ENCODE data around the gene ZSWIM6. TPM values are rescaled to one million over a fixed set of nuclear protein-coding genes. Genes with fewer than 3 reads are reported as not detected.

The ZSWIM6 gene
- polyA plus RNA-seq, 2 of the 4 experiments (the other 2 are of a cell fraction): 8.9 to 18.0 TPM

- FAIRE-seq (no peak), DNase-seq (ENCODE audit: low read depth in 1 of 2, low spot score in 1 of 2) (no peak), ATAC-seq (no peak)
- no peak overlapping the region for H3K27ac ChIP-seq
- ChIA-PET POLR2A (interaction anchor here (0.6 kb wide), 1 partner anchor 24 kb away, joined by 3 read pairs; no protein-coding TSS in a partner anchor), CTCF (no interaction called here)
- no peak overlapping the region for H3K4me3 ChIP-seq
- no peak for TF ChIP-seq POLR2A (IDR thresholded peaks at IDR 0.05; ENCODE audit: low read length)
- no peak for TF ChIP-seq KDM1A (IDR thresholded peaks at IDR 0.05; ENCODE audit: low read depth)
- TF ChIP-seq HMGXB4 (CRISPR knock-in tag; IDR thresholded peaks at IDR 0.05; ENCODE audit: borderline replicate concordance): no peak
- no peak for TF ChIP-seq NPAS2 (CRISPR knock-in tag; IDR thresholded peaks at IDR 0.05; ENCODE audit: borderline replicate concordance)
- no peak for TF ChIP-seq RCOR1 (IDR thresholded peaks at IDR 0.05; ENCODE audit: low read depth, low read length)
- no peak for TF ChIP-seq KDM5A (IDR thresholded peaks at IDR 0.05)
- TF ChIP-seq HOXA7 (CRISPR knock-in tag; IDR thresholded peaks at IDR 0.05): no peak
- TF ChIP-seq, protein P1, sequence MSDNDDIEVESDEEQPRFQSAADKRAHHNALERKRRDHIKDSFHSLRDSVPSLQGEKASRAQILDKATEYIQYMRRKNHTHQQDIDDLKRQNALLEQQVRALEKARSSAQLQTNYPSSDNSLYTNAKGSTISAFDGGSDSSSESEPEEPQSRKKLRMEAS (IDR thresholded peaks at IDR 0.05): no peak
- TF ChIP-seq HEYL (CRISPR knock-in tag; IDR thresholded peaks at IDR 0.05): no peak
- no peak overlapping the region for H3K4me2 ChIP-seq
- H3K9me3 ChIP-seq: no peaks in the 10 kb centered on the region
- 92% methylated on average over 2 of the region's 2 CpGs for WGBS (ENCODE audit: missing lambda C conversion rate)
- H3K4me1 ChIP-seq: peaks cover 33% of the 10 kb centered on the region
Measured at GRCh38 chr5:61435368-61435767, 103.3 kb downstream of the ZSWIM6 start.

DNA sequence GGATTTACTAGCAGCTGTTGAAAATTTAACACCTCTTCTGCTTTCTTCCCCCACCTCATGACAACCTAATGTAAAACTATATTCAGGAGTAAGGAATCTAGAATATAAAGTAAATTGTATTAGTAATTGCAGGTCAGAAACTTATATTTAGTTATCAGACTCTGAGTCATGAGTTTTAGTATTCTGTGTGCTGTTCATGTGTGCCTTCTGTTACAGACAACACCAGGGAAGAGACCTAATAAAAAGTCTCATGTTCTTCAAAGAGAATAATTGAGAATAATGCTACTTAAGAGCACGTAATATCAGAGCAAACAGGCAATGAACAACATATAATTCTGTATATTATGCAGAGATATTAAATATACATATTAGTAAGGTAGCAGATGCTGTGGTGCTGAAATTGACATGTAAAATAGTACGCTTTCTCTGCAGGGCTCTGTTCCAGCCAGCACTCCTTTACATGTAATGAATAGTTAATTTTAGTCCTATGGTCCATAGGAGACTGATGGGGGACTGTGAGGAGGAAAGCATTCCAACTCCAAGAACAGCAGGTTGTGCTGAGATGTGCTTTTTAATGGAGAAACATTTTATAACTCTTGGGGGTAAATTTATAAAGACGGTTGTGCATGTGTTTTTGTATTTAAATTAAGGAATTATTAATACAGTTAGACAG is 106.4 kb downstream of the ZSWIM6 start:
- TF ChIP-seq BCL3 (IDR thresholded peaks at IDR 0.05): no peak
- CTCF ChIA-PET: interaction anchor here (0.6 to 1.3 kb wide), 3 partner anchors 8 to 73 kb away, joined by 3 read pairs; no protein-coding TSS in a partner anchor
- POLR2A ChIA-PET: no interaction called here
- peaks cover 27% of the 10 kb centered on the region; the same call in 2 of the 3 replicates for H3K4me1 ChIP-seq
- peaks cover 12% of the 10 kb centered on the region; the same call in 1 of the 3 replicates for H3K9me3 ChIP-seq
- 87% methylated on average over 3 of the region's 3 CpGs for WGBS (ENCODE audit: missing lambda C conversion rate)
- FAIRE-seq (no peak), DNase-seq (ENCODE audit: low read depth in 1 of 2, low spot score in 1 of 2) (no peak), ATAC-seq (no peak)
- H3K4me3 ChIP-seq: no peak overlapping the region
- H3K4me2 ChIP-seq: peak overlapping the region; percentile 2; the same call in 1 of the 3 replicates
- H3K27ac ChIP-seq: no peak overlapping the region

DNA sequence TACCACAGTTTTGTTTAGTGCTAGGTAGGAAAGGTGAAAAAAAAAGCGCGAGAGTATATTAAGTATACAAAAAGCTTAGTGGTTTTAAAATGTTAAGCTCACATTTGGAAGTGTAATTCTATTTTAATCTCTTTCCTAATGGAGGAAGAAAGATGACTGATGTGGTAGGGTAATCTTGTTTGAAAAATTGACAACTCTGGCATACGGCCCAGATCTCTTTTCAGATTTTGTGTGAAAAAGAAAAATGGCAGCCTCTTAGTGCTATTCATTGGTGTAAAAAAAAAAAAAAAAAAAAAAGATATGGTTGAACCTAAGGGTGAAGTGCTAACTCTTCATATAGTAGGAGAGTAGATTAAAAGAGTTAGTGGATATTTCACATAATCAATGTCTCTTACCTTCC is 108.0 kb downstream of the ZSWIM6 start:
- Histone ChIP-seq H3K4me1 (peaks cover 27% of the 10 kb centered on the region; the same call in 2 of the 3 replicates), H3K27ac (no peak overlapping the region), H3K9me3 (peaks cover 12% of the 10 kb centered on the region; the same call in 1 of the 3 replicates), H3K4me2 (no peak overlapping the region), H3K4me3 (no peak overlapping the region)
- DNase-seq (ENCODE audit: low read depth in 1 of 2, low spot score in 1 of 2): no peak
- no peak for ATAC-seq
- 93% methylated on average over 3 of the region's 3 CpGs for WGBS (ENCODE audit: missing lambda C conversion rate)
- POLR2A ChIA-PET: no interaction called here
- no peak for TF ChIP-seq SREBF2 (IDR thresholded peaks at IDR 0.05)
- no peak for TF ChIP-seq NPAS2 (CRISPR knock-in tag; IDR thresholded peaks at IDR 0.05; ENCODE audit: borderline replicate concordance)
- no peak for TF ChIP-seq MYC (IDR thresholded peaks at IDR 0.05; ENCODE audit: borderline replicate concordance, low read length)
- TF ChIP-seq HEYL (CRISPR knock-in tag; IDR thresholded peaks at IDR 0.05): no peak
- no peak for TF ChIP-seq HMGXB4 (CRISPR knock-in tag; IDR thresholded peaks at IDR 0.05; ENCODE audit: borderline replicate concordance)
- no peak for TF ChIP-seq USF2 (IDR thresholded peaks at IDR 0.05)
- no peak for TF ChIP-seq HDAC2 (IDR thresholded peaks at IDR 0.05)
- TF ChIP-seq, protein P2, sequence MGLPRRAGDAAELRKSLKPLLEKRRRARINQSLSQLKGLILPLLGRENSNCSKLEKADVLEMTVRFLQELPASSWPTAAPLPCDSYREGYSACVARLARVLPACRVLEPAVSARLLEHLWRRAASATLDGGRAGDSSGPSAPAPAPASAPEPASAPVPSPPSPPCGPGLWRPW (IDR thresholded peaks at IDR 0.05): no peak
- no peak for TF ChIP-seq MAZ (IDR thresholded peaks at IDR 0.05; ENCODE audit: borderline replicate concordance, low read depth, low read length)
- TF ChIP-seq HOXA7 (CRISPR knock-in tag; IDR thresholded peaks at IDR 0.05): no peak
- FAIRE-seq: no peak
- CTCF ChIA-PET: interaction anchor here (0.7 kb wide), 1 partner anchor 75 kb away, joined by 5 read pairs; no protein-coding TSS in a partner anchor
